Right atrium auricular region (tissue), 2 donors: ENCODE results near the gene CMTM2. TPM values are rescaled to one million over a fixed set of nuclear protein-coding genes. Genes with fewer than 3 reads are reported as not detected.
A peak's percentile ranks its signal among the peaks of the same experiment; 100 is the strongest.

Source experiments
- DNase-seq: peaks from one replicate; pipeline ENCODE4 v3.0.0-alpha.2; 2019; ENCODE audit warnings: low spot score
- H3K27ac ChIP-seq, 2 donors: fragments of 200-600 bp; sonication (generic); 1 replicate in 1 of 2; 2 replicates in 1 of 2; pipeline ENCODE4 v1.5.1; 2016 to 2019
- H3K27me3 ChIP-seq, 2 donors: fragments of 200-600 bp; sonication (generic); one replicate each; pipeline versions ENCODE4 v1.5.1 to v1.6.0; 2017 to 2019
- H3K36me3 ChIP-seq: fragments of 200-600 bp; sonication (generic); one replicate; pipeline ENCODE4 v1.5.1; 2016
- H3K4me1 ChIP-seq, 2 donors: fragments of 200-600 bp; sonication (generic); one replicate each; pipeline versions ENCODE4 v1.5.1 to v1.6.0; 2017 to 2019
- H3K4me3 ChIP-seq, 2 donors: fragments of 200-600 bp; sonication (generic); 1 replicate in 1 of 2; 2 replicates in 1 of 2; pipeline ENCODE4 v1.5.1; 2017 to 2019; ENCODE audit warnings: mild to moderate bottlenecking in 1 of 2, moderate library complexity in 1 of 2
- H3K9me3 ChIP-seq, 2 donors: fragments of 200-600 bp; sonication (generic); one replicate each; pipeline ENCODE4 v1.5.1; 2019
- CTCF ChIP-seq, 2 donors: fragments of 200-600 bp; sonication (generic); IDR thresholded peaks; one replicate each; pipeline ENCODE4 v1.5.1; 2019; ENCODE audit warnings: antibody characterized with exemption in 2 of 2
- total RNA-seq, 2 donors: library from RNA; depleted of rRNA; stranded (reverse); fragments of >200 nt; gene quantifications; one replicate each; pipeline ENCODE4 v1.1.0, GENCODE V29; 2016

Gene CMTM2
- total RNA-seq, 2 donors from 2014 or later = not detected

DNA sequence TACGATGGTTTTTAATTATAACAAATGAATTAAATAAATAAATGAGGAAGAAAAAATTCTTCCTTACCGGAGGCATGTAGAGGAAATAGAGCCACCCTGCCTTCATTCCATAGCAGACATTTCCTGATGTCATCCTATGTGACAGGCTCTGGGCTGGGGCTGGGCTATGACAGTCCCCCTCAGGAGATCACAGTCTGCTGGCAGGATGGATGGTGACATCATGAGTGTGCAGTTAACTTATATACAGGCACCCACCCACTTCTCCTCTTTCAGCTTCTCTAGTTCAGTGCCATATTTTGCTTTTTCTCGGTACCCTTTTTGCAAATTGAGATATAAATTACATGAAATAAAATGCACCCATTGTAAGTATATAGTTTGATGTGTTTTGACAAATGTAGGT, 18.8 kb downstream of the CMTM2 start:
- no peak overlapping the region for H3K4me3 ChIP-seq
- H3K27me3 ChIP-seq = no peaks in the 10 kb centered on the region
- no peak overlapping the region for H3K27ac ChIP-seq
- TF ChIP-seq CTCF (IDR thresholded peaks at IDR 0.05) = no peak
- no peaks in the 10 kb centered on the region for H3K36me3 ChIP-seq
- H3K9me3 ChIP-seq = no peaks in the 10 kb centered on the region
- no peak for DNase-seq
- no peaks in the 10 kb centered on the region for H3K4me1 ChIP-seq

DNA sequence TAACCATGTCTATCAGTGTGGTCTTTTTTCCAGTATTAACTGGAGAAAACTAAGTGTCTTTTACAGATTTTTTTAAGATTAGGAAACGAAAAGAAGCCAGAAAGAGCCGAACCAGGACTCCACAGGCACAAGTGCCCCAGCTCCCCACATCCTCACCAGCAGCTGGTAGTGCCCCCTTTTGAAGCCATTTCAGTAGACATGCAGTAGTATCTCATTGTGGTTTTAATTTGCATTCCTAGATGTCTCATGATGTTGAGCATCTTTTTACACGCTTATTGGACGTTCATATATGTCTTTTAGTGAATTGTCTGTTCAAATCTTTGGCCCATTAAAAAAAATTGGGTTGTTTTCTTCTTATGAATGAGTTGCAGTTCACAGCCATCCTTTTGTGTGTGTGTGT, 20.5 kb downstream of the CMTM2 start:
- peaks cover 0 to 11% of the 10 kb centered on the region in 2 donors for H3K4me1 ChIP-seq
- no peaks in the 10 kb centered on the region for H3K9me3 ChIP-seq
- no peak for TF ChIP-seq CTCF (IDR thresholded peaks at IDR 0.05)
- no peak for DNase-seq
- no peak overlapping the region for H3K4me3 ChIP-seq
- no peaks in the 10 kb centered on the region for H3K36me3 ChIP-seq
- H3K27ac ChIP-seq = no peak overlapping the region
- no peaks in the 10 kb centered on the region for H3K27me3 ChIP-seq

DNA sequence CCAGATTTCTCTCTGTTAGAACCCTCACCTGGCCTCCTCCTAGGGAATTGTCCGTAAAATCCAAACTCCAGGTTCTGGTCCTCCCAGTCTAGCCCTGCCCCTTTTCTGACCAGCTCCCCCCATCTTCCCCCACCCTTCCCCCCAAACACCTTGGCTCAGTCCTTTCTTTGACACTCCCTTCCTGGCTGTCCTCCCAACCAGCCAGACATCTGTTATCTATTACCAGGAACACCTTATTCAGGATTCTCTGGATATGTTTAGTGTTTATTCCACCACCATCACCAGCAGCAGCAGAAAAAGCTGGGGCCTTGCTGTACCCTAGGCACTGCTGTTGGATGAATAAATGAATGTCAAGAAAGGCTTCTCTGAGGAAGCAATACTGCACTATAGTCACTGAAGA, 21.2 kb downstream of the CMTM2 start:
- no peaks in the 10 kb centered on the region for H3K9me3 ChIP-seq
- no peak overlapping the region for H3K27ac ChIP-seq
- no peak for DNase-seq
- H3K27me3 ChIP-seq = no peaks in the 10 kb centered on the region
- TF ChIP-seq CTCF (IDR thresholded peaks at IDR 0.05) = no peak
- H3K36me3 ChIP-seq = no peaks in the 10 kb centered on the region
- H3K4me3 ChIP-seq = no peak overlapping the region
- peaks cover 0 to 15% of the 10 kb centered on the region in 2 donors for H3K4me1 ChIP-seq

GRCh38 chr16:66601471-66601870, 22.2 kb downstream of the CMTM2 start:
- Histone ChIP-seq H3K9me3 (no peaks in the 10 kb centered on the region), H3K36me3 (no peaks in the 10 kb centered on the region), H3K4me3 (no peak overlapping the region), H3K27ac (no peak overlapping the region), H3K4me1 (peaks cover 0 to 24% of the 10 kb centered on the region in 2 donors), H3K27me3 (no peaks in the 10 kb centered on the region)
- TF ChIP-seq CTCF (IDR thresholded peaks at IDR 0.05) = no peak
- DNase-seq = no peak

DNA sequence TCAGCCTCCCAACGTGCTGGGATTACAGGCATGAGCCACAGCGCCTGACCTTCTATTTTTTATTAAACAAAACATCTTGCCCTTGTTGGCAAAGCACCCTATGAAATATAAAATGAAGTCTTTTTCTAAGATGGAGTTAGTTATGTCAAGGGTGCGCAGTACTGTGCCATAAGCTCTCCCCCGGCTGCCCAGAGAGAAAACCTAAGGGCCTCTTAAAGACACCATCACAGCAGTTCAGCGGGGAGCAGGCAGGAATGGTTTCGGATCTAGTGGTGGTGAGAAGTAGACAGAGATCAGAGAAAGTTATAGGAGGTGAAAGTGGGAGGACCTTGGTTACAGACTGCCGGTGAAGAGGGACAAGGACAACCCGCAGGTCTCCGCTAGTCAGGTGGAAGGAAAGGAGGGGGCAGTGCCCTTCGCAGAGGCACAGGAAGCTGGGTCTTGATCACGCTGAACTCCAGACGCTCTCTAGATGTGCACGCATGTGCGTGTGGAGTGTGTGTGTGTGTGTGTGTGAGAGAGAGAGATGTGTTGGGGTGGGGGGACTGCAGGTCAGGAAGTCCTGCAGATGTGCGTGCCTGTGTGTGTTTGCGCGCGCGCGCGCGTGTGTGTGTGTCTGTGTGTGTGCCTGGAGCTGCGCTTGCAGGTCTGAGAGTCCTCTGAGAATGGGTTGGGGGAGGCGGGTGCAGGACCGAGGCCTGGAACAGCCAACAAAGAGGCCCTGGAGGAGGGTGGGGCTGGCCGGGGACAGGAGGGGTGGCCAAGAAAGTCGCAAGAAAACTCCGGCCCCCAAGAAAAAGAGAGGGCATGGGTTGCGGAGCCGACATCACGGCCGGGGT, 24.5 kb downstream of the CMTM2 start:
- DNase-seq = peak; percentile 73
- Histone ChIP-seq H3K36me3 (no peaks in the 10 kb centered on the region), H3K4me1 (peaks cover 3 to 34% of the 10 kb centered on the region in 2 donors), H3K27me3 (no peaks in the 10 kb centered on the region), H3K4me3 (peak overlapping the region; percentile 71 to 83), H3K27ac (peak overlapping the region; percentile 86 to 91), H3K9me3 (no peaks in the 10 kb centered on the region)
- no peak for TF ChIP-seq CTCF (IDR thresholded peaks at IDR 0.05)
